Right ventricle myocardium inferior (tissue), 1 donor: ENCODE measurements around the gene TMEM191C. TPM values are rescaled to one million over a fixed set of nuclear protein-coding genes. Genes with fewer than 3 reads are reported as not detected.
A peak's percentile ranks its signal among the peaks of the same experiment; 100 is the strongest.
"Not testable (repeated sequence)": the region's sequence is repeated elsewhere in the genome, so short reads cannot be mapped to it uniquely, and the experiment has no call there.

Source experiments
- ATAC-seq: fragments of 200-7000 bp; cut with Tn5 transposase; one replicate; pipeline ENCODE4 v1.9.1; 2020; ENCODE audit warnings: mild to moderate bottlenecking, moderate library complexity
- DNase-seq: peaks from one replicate; pipeline ENCODE4 v3.0.0; 2021; ENCODE audit errors: missing footprints
- intact Hi-C: fragments of 100-400 bp; cut with DNase I; formaldehyde crosslinking; loops from one replicate; pipeline ENCODE4 v1.11.0; 2022
- total RNA-seq: library from RNA; stranded (reverse); fragmentation: NEBNext Ultra II Directional; extraction: Animal tissue kit (Norgen Biotek cat#: 25700); gene quantifications from one replicate; pipeline ENCODE4 v1.2.1, GENCODE V29; 2021
- donor health status: DM: no; HTN: yes; CAD: no; lungs with severe emphysema.

Gene TMEM191C
- total RNA-seq, 1 donor from 2014 or later: 1.2 TPM

DNA sequence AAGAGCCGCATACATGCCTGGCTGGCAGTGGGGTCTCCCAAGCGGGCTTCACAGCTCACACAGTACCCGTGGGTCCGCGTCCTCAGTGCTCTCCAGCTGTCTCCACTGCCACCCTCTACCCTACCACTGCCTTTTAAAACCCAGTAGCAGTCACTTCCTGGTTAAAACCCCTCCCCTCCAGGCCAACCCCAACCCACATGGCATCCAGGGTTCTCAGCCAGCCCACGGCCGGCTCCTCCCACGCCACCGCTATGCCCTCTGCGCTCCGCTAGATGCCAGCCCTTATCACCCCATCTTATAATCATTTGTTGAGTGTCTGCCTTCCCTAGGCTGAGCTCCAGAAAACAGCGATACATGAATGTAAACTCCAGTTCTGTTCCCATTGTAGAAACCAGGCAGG, 46.9 kb downstream of the TMEM191C start:
- intact Hi-C loops, DNase-seq, ATAC-seq: not testable (repeated sequence)

DNA sequence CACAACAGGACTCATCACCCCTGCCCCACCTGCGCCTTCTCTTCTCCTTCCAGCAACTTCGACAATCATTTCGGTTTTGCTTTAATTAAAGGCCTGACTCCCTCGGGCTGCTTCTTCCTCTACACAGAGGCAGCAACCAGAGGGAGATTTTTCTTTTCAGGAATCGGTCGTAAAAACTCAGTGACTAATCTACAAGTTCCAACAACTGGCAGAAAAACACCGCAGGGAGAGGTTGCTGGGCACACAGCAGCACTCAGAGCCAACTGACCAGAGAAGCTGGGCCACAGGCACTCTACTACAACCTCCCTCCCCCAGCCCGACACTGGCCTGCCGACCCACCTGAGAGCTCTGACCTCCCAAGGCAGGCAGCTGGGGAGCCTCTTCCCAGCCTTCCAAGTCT, 48.0 kb downstream of the TMEM191C start:
- not testable (repeated sequence) for ATAC-seq

DNA sequence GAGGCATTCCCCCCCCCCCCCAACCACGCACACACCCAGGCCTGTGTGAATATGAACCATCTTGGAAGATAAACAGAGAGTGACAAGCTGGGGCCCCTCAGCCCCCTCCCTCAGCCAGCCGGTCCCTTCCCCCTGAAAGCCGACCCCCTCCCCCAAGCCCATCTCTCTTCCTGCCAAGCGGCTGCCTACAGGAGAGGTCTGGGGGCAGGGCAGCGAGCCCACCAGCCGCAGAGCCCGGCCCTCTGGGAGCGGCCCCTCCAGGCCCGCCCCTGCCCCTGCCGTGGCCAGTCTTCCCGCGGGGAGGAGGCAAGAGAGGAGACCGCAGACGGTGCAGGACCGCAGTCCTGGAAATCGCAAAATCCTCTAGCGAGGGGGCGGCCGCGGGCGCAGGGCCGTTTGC, 49.3 kb downstream of the TMEM191C start:
- DNase-seq, ATAC-seq, intact Hi-C loops: not testable (repeated sequence)

More for the DNA sequence above, 48.0 kb downstream of the TMEM191C start:
- intact Hi-C loops, DNase-seq: not testable (repeated sequence)

DNA sequence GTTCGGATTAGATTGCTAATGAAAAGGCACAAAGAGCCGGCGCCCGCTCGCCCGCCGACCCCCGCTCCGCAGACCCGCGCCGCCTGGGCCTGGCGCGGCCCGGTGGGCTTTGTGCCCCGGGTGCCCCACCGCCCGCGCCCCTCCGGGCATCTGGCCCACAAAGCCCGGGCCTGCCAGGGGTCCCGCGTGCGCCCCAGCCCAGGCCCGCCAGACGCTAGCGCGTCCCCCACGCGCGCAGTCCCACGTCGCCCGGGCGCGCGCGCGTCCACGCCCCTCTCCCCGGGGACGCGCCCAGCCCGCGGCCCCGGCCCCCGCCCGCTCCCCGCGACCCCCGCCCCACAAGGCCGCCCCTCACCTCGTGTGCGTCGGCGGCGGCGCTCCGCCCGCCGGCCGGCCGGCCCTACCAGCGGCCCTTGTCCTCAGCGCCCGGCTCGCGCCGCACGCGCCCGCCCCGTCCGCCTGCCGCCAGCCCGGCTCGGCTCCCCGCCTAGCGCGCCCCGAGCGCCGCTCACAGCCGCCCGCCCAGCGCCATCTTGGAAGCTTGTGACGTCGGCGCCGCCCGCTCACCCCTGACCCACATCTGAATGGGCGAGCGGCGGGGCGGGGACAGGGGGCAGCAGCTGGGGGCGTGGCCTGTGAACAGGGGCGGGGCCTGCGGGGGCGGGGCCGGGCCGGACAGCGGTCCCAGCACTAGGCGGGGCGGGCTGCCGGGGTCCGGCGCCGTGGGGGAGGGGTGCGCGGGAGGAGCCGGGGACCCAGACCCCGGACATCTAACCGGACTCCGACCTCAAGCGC, 50.0 kb downstream of the TMEM191C start:
- peak; percentile 88 for ATAC-seq
- DNase-seq, intact Hi-C loops: not testable (repeated sequence)

Other genes starting within 250 kb of the TMEM191C start
- gene RIMBP3B, start 83.6 kb upstream of the TMEM191C start, total RNA-seq: 0.08 TPM
- gene HIC2, start 50.0 kb upstream of the TMEM191C start, total RNA-seq: 1.4 TPM
- not detected for gene RIMBP3C, start 84.1 kb downstream of the TMEM191C start, total RNA-seq
- 51.0 TPM for gene UBE2L3, start 100.3 kb downstream of the TMEM191C start, total RNA-seq
- 5.4 TPM for gene YDJC, start 162.6 kb downstream of the TMEM191C start, total RNA-seq
- gene CCDC116, start 165.4 kb downstream of the TMEM191C start, total RNA-seq: 0.16 TPM
- 20.7 TPM for gene SDF2L1, start 174.9 kb downstream of the TMEM191C start, total RNA-seq
- gene PPIL2, start 198.6 kb downstream of the TMEM191C start, total RNA-seq: 24.5 TPM